SK-N-SH (cell line): ENCODE measurements around the gene SIRT5. TPM values are rescaled to one million over a fixed set of nuclear protein-coding genes. Genes with fewer than 3 reads are reported as not detected.

ENCODE experiments used
- CTCF ChIA-PET: fragments of 300-600, 350-600 bp; formaldehyde crosslinking; extraction: SDS; loops from one replicate; lab custom pipeline; 2021; lab: Yijun Ruan, JAX
- POLR2A ChIA-PET: fragments of 350-600 bp; sonication (Branson Sonifier 250); formaldehyde crosslinking; extraction: SDS; loops from one replicate; lab custom pipeline; 2020; ENCODE audit warnings: antibody characterized with exemption, inconsistent platforms; lab: Yijun Ruan, JAX
- DNase-seq: peaks from one replicate; pipeline ENCODE4 v3.0.0; 2012
- H2AFZ ChIP-seq: fragments of 200-600 bp; sonication (generic); 2 replicates; pipeline ENCODE4 v1.8.1; 2016; ENCODE audit warnings: antibody characterized with exemption, mild to moderate bottlenecking, low read depth
- H3F3A ChIP-seq: fragments of 200-600 bp; sonication (generic); replicated peaks from 2 replicates; pipeline ENCODE3; 2016; ENCODE audit warnings: antibody characterized with exemption, mild to moderate bottlenecking; ENCODE audit not compliant: insufficient read depth
- H3K27ac ChIP-seq, 2 experiments: fragments of 200-500 bp in 1 of 2; fragments of 200-600 bp in 1 of 2; sonication (Bioruptor generic) in 1 of 2; sonication (generic), shearing (Covaris generic) in 1 of 2; 2 replicates each; pipeline versions ENCODE4 v1.5.1 to v1.6.1; 2014 to 2016; ENCODE audit warnings: low read depth in 2 of 2, inconsistent platforms in 1 of 2, low read length in 1 of 2, mild to moderate bottlenecking in 1 of 2, mixed read lengths in 1 of 2
- H3K27me3 ChIP-seq: fragments of 200-600 bp; sonication (generic), shearing (Covaris generic); 2 replicates; pipeline ENCODE4 v1.6.1; 2016; ENCODE audit warnings: mixed run types; ENCODE audit not compliant: insufficient read depth
- H3K36me3 ChIP-seq, 2 experiments: fragments of 200-500 bp in 1 of 2; fragments of 200-600 bp in 1 of 2; sonication (Bioruptor generic) in 1 of 2; sonication (generic) in 1 of 2; replicated peaks in 1 of 2; 2 replicates each; pipeline versions ENCODE3 to v1.5.1; 2014 to 2016; ENCODE audit warnings: low read length in 1 of 2, mild to moderate bottlenecking in 1 of 2; ENCODE audit not compliant: insufficient read depth in 2 of 2, control insufficient read depth in 1 of 2
- H3K4me1 ChIP-seq, 2 experiments: fragments of 200-500 bp in 1 of 2; fragments of 200-600 bp in 1 of 2; sonication (Bioruptor generic) in 1 of 2; sonication (generic), shearing (Covaris generic) in 1 of 2; 2 replicates each; pipeline versions ENCODE4 v1.5.1 to v1.6.1; 2014 to 2016; ENCODE audit warnings: low read depth in 1 of 2, low read length in 1 of 2, mixed run types in 1 of 2; ENCODE audit not compliant: insufficient read depth in 2 of 2, control insufficient read depth in 1 of 2
- H3K4me2 ChIP-seq: fragments of 200-600 bp; sonication (generic), shearing (Covaris generic); 2 replicates; pipeline ENCODE4 v1.6.1; 2017; ENCODE audit warnings: mixed run types
- H3K4me3 ChIP-seq, 2 experiments: fragments of 200-500 bp in 1 of 2; fragments of 200-600 bp in 1 of 2; sonication (Bioruptor generic) in 1 of 2; sonication (generic), shearing (Covaris generic) in 1 of 2; 2 replicates each; pipeline versions ENCODE4 v1.5.1 to v1.8.1; 2014 to 2016; ENCODE audit warnings: low read depth in 2 of 2, inconsistent platforms in 1 of 2, low read length in 1 of 2, mild to moderate bottlenecking in 1 of 2, mixed read lengths in 1 of 2, moderate library complexity in 1 of 2
- H3K79me2 ChIP-seq: fragments of 200-600 bp; sonication (generic); 2 replicates; pipeline ENCODE4 v1.8.1; 2017; ENCODE audit warnings: mild to moderate bottlenecking; ENCODE audit not compliant: insufficient read depth
- H3K9ac ChIP-seq: fragments of 200-600 bp; sonication (generic); 2 replicates; pipeline ENCODE4 v1.6.1; 2017; ENCODE audit warnings: mixed run types
- H3K9me2 ChIP-seq: fragments of 200-600 bp; sonication (generic); 2 replicates; pipeline ENCODE4 v1.6.1; 2017; ENCODE audit warnings: mixed run types
- H3K9me3 ChIP-seq: fragments of 200-600 bp; sonication (generic); 2 replicates; pipeline ENCODE4 v1.6.1; 2017; ENCODE audit warnings: mixed run types, mild to moderate bottlenecking, moderate library complexity
- H4K20me1 ChIP-seq: fragments of 200-600 bp; sonication (generic); 2 replicates; pipeline ENCODE4 v1.6.1; 2017; ENCODE audit warnings: mild to moderate bottlenecking, mixed run types; ENCODE audit not compliant: insufficient read depth
- CHD2 ChIP-seq: fragments of 150-350 bp; IDR thresholded peaks from 2 replicates; pipeline ENCODE4 v1.6.1; 2018; ENCODE audit warnings: low read length; ENCODE audit not compliant: partially characterized antibody
- CTCF ChIP-seq: fragments of 200-600 bp; sonication (generic); IDR thresholded peaks from 2 replicates; pipeline ENCODE4 v1.6.1; 2017; ENCODE audit warnings: antibody characterized with exemption, mild to moderate bottlenecking, moderate library complexity
- ELF1 ChIP-seq: IDR thresholded peaks from 2 replicates; pipeline ENCODE4 v1.4.0; 2012
- EP300 ChIP-seq, 2 experiments: IDR thresholded peaks; 2 replicates each; pipeline versions ENCODE4 v1.4.0 to v1.6.1; 2012; ENCODE audit warnings: borderline replicate concordance in 1 of 2, low read depth in 1 of 2, low read length in 1 of 2
- EZH2phosphoT487 ChIP-seq: fragments of 200-600 bp; sonication (generic); IDR thresholded peaks from 2 replicates; pipeline ENCODE4 v1.6.1; 2017; ENCODE audit warnings: low read depth, mixed run types, mild to moderate bottlenecking, antibody characterized with exemption, moderate library complexity, borderline replicate concordance
- FOSL2 ChIP-seq: IDR thresholded peaks from 2 replicates; pipeline ENCODE4 v1.4.0; 2012; ENCODE audit warnings: low read depth, mild to moderate bottlenecking, moderate library complexity, borderline replicate concordance
- FOXM1 ChIP-seq: IDR thresholded peaks from 2 replicates; pipeline ENCODE4 v1.4.0; 2012; ENCODE audit warnings: low read depth, mild to moderate bottlenecking
- GABPA ChIP-seq: IDR thresholded peaks from 2 replicates; pipeline ENCODE4 v1.4.0; 2012; ENCODE audit warnings: low read depth, mild to moderate bottlenecking
- GATA2 ChIP-seq: sonication (generic); formaldehyde crosslinking; IDR thresholded peaks from 2 replicates; pipeline ENCODE4 v1.5.0; 2020; ENCODE audit warnings: mild to moderate bottlenecking, missing genetic modification reagents
- MAX ChIP-seq: IDR thresholded peaks from 2 replicates; pipeline ENCODE4 v1.4.0; 2012; ENCODE audit warnings: low read depth
- MEF2A ChIP-seq: IDR thresholded peaks from 2 replicates; pipeline ENCODE4 v1.4.0; 2012; ENCODE audit warnings: low read depth, borderline replicate concordance
- NFIC ChIP-seq: IDR thresholded peaks from 2 replicates; pipeline ENCODE4 v1.4.0; 2012; ENCODE audit warnings: borderline replicate concordance
- POLR2AphosphoS5 ChIP-seq: IDR thresholded peaks from 2 replicates; pipeline ENCODE4 v1.6.1; 2012; ENCODE audit warnings: low read depth, low read length
- RAD21 ChIP-seq: IDR thresholded peaks from 2 replicates; pipeline ENCODE4 v1.6.1; 2012; ENCODE audit warnings: mild to moderate bottlenecking, low read length
- RFX5 ChIP-seq: IDR thresholded peaks from 2 replicates; pipeline ENCODE4 v1.6.1; 2012; ENCODE audit warnings: mild to moderate bottlenecking, improper control_type of control experiment, low read length
- SMC3 ChIP-seq: IDR thresholded peaks from 2 replicates; pipeline ENCODE4 v1.6.1; 2012; ENCODE audit warnings: low read depth, low read length, improper control_type of control experiment
- TAF1 ChIP-seq: IDR thresholded peaks from 2 replicates; pipeline ENCODE4 v1.6.1; 2012; ENCODE audit warnings: low read depth, mild to moderate bottlenecking, low read length, moderate library complexity, borderline replicate concordance
- TEAD4 ChIP-seq: IDR thresholded peaks from 2 replicates; pipeline ENCODE4 v1.4.0; 2012; ENCODE audit warnings: mild to moderate bottlenecking, borderline replicate concordance; ENCODE audit not compliant: insufficient read depth
- USF2 ChIP-seq: fragments of 150-350 bp; IDR thresholded peaks from 2 replicates; pipeline ENCODE4 v1.6.1; 2017; ENCODE audit warnings: antibody characterized with exemption, low read length, low read depth, borderline replicate concordance
- ZBTB33 ChIP-seq: IDR thresholded peaks from 2 replicates; pipeline ENCODE4 v1.4.0; 2012; ENCODE audit warnings: low read depth, borderline replicate concordance
- WGBS: methylation state at CpG from one replicate; pipeline ENCODE4 v1.1.6; 2017; ENCODE audit warnings: low lambda C conversion rate; 5-methylcytosine and 5-hydroxymethylcytosine counted together
- polyA plus RNA-seq, 3 experiments: library from polyadenylated mRNA; depleted of rRNA; stranded (reverse); fragments of >200 nt; gene quantifications; 2 replicates each; pipeline ENCODE4 v1.2.3, GENCODE V29; 2012

Gene SIRT5
- polyA plus RNA-seq, 1 of the 3 experiments (the other 2 are of a cell fraction) = 6.7 TPM

- no peak for DNase-seq
- Histone ChIP-seq H3K4me3 (no peak overlapping the region), H3K9ac (no peak overlapping the region), H3K27me3 (no peaks in the 10 kb centered on the region), H3K27ac (no peak overlapping the region), H3K79me2 (peaks cover 97% of the 10 kb centered on the region), H3F3A (peaks cover 7% of the 10 kb centered on the region), H3K4me2 (no peak overlapping the region), H3K4me1 (no peaks in the 10 kb centered on the region; a peak in 3 of 4 replicates), H2AFZ (no peak overlapping the region), H3K9me3 (no peaks in the 10 kb centered on the region), H4K20me1 (peaks cover 43% of the 10 kb centered on the region), H3K36me3 (no peaks in the 10 kb centered on the region), H3K9me2 (no peaks in the 10 kb centered on the region)
- TF ChIP-seq SMC3 (no peak), ZBTB33 (no peak), CTCF (no peak), FOSL2 (no peak), POLR2AphosphoS5 (no peak), MAX (no peak), TEAD4 (no peak), CHD2 (no peak), EZH2phosphoT487 (no peak), RAD21 (no peak), MEF2A (no peak), GABPA (no peak), EP300 (IDR thresholded peaks at IDR 0.05; ENCODE audit: borderline replicate concordance in 1 of 2, low read depth in 1 of 2, low read length in 1 of 2) (no peak), GATA2 (CRISPR knock-in tag) (no peak), NFIC (no peak), RFX5 (no peak), USF2 (no peak), ELF1 (no peak), TAF1 (no peak), FOXM1 (no peak)
- ChIA-PET POLR2A (no interaction called here), CTCF (interaction anchor here (1.2 kb wide), 1 partner anchor 47 kb away, joined by 3 read pairs; no protein-coding TSS in a partner anchor)
- 88% methylated on average over 3 of the region's 3 CpGs for WGBS
Measured at GRCh38 chr6:13662651-13663334, 88.4 kb downstream of the SIRT5 start.
